GM19438 (cell line): Measurements from ENCODE around the gene PNPLA7.
"Not testable (repeated sequence)": the region's sequence is repeated elsewhere in the genome, so short reads cannot be mapped to it uniquely, and the experiment has no call there.

Experiments used
- ATAC-seq: cut with Tn5 transposase; IDR thresholded peaks from one replicate; pipeline ENCODE4 v1.9.1; 2021; ENCODE audit warnings: low read depth; ENCODE audit not compliant: unreplicated experiment

PNPLA7 gene

GRCh38 chr9:137516144-137516917, 33.9 kb downstream of the PNPLA7 start:
- no peak for ATAC-seq

DNA sequence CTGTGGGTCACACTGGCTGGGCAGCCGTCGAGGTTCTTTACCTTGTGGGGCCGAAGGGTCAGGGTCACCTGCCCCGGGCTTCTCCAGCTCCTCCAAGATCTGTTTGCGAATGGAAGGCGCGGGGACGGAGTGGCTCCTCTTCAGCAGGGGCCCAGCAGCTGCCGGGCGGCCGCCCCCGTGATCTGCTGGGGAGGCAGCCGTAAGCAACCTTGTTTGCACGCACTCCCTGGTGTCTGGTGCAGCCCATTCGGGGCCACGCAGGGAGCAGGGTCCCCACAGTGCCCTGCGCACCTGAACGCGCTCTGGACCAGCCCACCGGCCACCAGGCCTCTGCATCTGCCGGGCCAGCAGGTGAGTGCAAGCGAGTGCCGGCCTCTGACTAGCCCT, 34.9 kb downstream of the PNPLA7 start:
- ATAC-seq, result no peak

GRCh38 chr9:137514691-137515337, 35.4 kb downstream of the PNPLA7 start:
- no peak for ATAC-seq

DNA sequence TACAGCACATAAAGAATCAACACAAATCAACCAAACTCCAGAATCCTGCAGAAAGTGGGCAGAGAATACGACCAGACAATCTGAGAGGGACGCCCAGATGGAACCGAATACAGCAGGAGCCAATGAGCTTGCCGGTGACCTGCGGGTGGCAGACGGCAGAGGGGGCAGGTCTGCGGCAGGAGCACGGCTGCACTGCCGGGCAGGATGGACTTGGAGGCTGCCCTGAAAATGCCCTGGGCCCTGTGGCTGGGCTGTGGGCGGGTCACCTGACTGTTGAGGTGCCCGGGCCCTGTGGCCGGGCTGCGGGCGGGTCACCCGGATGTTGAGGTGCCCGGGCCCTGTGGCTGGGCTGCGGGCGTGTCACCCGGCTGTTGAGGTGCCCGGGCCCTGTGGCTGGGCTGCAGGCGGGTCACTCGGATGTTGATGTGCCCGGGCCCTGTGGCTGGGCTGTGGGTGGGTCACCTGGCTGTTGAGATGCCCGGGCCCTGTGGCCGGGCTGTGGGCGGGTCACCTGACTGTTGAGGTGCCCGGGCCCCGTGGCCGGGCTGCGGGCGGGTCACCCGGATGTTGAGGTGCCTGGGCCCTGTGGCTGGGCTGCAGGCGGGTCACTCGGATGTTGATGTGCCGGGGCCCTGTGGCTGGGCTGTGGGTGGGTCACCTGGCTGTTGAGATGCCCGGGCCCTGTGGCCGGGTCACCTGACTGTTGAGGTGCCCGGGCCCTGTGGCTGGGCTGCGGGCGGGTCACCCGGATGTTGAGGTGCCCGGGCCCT, 36.2 kb downstream of the PNPLA7 start:
- not testable (repeated sequence) for ATAC-seq

DNA sequence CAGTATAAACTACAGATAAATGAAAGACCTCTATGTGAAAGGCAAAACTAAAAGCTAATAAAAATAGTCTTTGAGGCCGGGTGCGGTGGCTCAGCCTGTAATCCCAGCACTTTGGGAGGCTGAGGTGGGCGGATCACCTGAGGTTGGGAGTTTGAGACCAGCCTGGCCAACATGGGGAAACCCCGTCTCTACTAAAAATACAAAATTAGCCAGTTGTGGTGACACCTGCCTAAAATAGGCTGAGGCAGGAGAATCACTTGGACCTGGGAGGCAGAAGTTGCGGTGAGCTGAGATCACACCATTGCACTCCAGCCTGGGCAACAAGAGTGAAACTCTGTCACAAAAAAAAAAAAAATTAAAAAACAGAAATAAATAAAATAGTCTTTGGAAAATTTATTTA, 37.1 kb downstream of the PNPLA7 start:
- not testable (repeated sequence) for ATAC-seq

DNA sequence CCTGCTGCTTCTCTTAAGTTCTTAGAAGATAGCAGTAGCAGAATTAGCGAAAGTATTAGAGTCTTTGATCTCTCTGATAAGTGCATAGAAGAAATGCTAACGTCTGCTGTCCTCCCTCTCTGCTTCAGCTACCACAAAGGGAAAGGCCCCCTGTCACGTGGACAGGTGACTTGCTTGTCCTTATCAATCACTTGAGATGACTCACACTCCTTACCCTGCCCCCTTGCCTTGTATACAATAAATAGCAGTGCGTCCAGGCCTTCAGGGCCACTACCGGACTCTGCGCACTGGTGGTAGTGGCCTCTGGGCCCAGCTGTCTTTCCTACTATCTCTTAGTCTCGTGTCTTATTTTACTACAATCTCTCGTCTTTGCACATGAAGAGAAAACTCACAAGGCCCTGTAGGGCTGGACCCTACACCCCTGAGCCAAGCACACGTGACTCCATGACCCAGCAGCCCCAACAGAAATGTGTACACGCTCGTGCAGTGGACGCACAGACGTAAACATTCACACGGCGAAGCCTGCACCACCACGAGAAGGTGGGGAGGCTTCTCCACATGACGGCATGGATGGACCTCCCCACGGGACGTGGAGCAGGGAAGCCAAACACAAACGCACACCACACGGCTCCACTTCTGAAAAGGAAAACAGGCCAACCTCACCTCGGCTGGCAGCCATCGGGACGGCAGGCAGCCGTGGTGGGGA, 38.3 kb downstream of the PNPLA7 start:
- ATAC-seq, result no peak

DNA sequence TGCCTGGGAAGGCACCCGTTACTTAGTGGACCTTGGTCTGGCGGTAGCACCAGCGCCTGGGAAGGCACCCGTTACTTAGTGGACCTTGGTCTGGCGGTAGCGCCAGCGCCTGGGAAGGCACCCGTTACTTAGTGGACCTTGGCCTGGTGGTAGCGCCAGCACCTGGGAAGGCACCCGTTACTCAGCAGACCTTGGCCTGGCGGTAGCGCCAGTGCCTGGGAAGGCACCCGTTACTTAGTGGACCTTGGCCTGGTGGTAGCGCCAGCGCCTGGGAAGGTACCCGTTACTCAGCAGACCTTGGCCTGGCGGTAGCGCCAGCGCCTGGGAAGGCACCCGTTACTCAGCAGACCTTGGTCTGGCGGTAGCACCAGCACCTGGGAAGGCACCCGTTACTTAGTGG, 39.1 kb downstream of the PNPLA7 start:
- ATAC-seq, result not testable (repeated sequence)

DNA sequence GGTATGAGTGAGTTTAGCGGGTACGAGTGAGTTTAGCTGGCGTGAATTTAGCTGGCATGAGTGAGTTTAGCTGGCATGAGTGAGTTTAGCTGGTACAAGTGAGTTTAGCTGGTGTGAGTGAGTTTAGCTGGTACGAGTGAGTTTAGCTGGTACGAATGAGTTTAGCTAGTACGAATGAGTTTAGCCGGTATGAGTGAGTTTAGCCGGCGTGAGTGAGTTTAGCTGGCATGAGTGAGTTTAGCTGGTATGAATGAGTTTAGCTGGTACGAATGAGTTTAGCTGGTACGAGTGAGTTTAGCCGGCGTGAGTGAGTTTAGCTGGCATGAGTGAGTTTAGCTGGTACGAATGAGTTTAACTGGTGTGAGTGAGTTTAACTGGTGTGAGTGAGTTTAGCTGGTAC, 41.0 kb downstream of the PNPLA7 start:
- no peak for ATAC-seq

GRCh38 chr9:137506702-137507171, 43.5 kb downstream of the PNPLA7 start:
- no peak for ATAC-seq

- no peak for ATAC-seq
Measured at GRCh38 chr9:137506274-137506673, 43.9 kb downstream of the PNPLA7 start.

GRCh38 chr9:137505421-137506140, 44.6 kb downstream of the PNPLA7 start:
- ATAC-seq, result no peak

DNA sequence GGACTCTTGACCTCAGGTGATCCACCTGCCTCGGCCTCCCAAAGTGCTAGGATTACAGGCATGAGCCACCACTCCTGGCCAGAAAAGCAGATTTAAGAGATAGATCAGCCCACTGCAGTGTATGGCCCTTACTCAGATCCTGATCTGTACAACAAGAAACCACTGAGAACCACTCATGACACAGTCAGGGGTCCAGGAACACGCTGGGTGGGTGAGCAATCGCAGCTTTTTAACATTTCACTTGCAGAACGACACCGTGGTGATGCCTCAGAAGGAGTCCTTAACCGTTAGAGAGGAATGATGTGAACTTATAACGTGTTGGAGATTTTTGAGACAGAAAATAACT, 45.8 kb downstream of the PNPLA7 start:
- ATAC-seq, result no peak

DNA sequence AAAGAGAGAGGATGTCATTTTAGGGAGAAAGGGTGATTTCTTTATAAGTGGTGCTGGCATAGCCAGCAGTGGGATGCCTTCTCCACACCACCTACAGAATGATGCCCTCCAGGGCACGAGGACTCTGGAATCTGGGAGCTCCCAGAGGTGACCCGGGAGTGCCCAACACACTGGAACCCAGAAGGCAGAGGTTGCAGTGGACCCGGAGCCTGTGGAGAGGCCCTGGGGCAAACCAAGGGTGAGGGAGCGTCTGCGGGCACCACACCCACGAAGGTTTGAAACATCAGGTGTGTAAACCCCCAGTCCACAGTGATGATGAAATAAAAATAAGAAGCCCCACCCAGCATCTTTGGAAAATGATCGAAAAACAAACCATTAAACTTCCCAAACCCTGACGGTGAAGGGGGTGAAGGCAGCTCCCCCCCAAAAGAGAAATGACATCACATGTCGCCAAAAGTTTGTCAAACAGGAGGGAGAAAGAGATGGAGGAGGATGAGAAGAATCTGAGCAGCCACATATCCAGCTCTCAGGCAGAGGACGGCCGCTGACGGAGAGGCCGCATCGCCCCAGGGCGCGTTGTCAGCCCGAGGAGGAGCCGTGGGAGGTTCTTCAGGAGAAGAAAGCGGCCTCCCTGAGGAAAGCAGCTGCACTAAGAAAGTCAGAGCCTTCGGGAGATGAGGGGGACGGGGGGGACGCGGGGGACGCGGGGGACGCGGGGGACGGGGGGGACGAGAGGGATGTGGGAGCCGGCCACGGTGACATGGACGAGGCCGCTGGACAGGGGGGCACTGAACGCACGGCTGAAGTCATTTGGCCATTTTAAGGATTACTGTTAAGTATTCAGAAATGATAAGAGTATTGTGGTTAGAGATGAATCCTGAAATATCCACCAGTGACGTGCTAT, 47.9 kb downstream of the PNPLA7 start:
- ATAC-seq, result no peak

DNA sequence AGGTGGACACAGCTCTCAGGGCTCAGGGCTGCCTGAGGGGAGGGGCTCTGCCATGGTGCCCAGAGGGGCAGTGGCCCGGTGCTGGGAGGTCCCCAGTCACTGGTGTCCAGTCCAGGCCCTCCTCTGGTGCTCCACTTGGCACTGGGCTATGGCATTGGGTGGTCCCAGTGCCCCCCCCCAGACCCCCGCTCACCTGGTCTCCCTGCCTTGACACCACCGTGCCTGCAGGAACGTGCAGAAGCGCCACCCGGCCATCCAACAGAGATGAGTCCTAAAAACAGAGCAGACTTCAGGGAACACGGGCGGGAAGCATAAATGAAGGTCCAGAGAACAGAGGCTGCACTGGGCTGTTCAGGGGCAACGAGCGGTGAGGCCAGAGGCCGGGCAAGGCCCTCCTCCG, 48.7 kb downstream of the PNPLA7 start:
- ATAC-seq, result no peak

DNA sequence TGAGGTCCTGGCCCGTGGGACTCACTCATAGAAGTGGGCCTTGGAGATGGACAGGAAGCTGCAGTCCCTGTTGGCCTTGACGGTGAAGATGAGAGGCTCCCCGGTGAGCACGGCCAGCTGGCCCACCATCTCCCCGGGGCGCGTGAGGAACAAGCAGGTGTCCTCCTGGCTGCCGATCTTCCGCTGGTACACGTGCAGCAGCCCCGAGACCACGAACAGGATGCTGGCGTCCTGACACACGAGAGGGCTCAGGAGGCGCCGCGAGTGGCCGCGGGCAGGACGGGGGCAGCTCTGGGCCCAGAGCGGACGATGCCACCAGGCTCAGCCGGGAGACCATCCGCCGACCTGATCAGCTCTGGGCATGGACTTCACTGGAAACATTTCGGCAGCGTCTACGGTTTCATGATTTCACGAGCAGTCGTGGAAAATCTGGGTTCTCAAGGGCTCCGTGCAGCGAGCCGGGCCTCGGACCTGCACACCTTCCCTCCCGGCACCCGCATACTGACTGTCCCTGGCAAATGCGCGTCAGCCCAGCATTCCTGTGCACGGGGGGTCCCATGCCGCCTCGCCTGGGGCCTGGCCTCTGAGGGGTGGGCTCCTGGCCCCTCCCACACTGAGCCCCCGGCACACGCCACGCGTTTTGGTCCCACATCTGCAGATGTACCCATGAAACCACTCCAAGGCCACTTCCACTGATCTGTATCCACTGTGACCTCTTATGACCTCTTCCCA, 49.4 kb downstream of the PNPLA7 start:
- no peak for ATAC-seq

DNA sequence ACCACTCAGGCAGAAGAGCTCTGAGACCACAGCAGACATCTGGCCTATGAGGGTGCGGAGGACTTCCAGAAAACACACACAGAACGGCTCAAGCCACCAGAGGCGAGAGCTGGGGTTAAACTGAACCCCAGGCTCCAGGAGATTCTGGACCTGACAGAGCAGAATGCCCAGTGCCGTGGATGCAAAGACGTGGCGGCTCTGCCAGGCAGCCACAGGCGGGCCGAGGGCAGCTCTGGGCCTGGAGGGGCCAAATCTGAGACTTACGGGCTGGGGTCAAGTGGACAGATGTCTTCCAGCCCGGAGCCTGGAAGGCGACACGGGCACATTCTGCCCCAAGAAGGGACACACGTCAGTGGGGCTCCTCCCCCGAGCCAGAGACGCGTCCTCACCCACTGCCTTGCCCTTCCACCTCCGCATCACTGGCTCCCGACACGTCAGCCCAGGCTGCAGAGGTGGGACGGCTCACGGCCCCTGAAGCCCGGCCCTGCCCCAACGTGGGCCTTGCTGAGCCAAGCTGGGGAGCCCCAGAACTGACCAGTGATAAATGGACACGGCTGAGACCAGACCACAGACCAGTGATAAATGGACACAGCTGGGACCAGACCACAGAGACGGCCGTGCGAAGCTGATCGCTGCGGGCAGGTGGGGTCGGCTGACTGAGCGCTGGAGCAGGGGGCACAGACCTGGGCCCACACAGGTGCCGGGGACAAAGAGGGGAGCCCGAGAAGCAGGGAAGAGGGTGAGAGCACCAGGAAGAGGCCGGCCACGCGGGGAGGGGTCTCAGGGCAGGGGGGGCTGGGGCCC, 50.1 kb downstream of the PNPLA7 start:
- ATAC-seq, result no peak

DNA sequence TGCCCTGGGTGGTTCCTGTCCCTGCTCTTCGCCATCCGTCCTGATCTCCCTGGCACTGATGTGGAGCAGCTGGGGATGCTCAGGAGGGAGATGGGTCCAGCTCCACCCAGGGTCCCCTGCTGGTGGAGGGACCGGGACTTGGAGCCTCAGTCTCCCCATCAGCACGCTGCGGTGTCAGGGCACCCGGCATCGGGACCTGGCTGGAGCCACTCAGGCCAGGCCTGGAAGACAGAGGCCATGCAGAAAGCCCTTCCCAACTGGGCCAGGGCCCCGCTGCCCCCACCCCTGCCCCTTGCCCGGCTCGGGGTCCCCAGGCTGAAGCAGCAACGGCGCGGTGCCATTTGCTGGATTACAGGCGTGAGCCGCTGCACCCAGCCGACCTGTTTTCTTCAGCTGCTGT, 50.8 kb downstream of the PNPLA7 start:
- ATAC-seq, result no peak

DNA sequence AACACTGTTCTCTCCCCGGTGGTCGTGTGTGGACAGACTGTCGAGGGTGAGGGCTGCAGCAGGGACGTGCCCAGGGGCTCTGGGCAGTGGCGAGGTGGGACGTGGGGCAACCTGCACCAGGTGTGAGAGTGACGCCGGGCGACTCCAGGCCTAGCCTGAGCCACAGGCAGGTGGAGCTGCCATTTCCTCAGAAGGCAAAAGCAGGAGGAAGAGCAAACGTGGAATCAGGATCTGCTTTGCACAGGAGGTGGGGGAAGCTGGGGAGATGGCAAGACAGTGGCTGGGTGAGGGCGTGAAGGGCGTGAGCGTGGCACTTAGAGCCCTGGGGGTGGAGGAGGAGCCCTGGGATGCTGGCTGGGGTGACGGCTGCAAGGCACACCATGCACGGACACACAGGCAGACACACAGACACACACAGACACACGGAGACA, 51.5 kb downstream of the PNPLA7 start:
- ATAC-seq, result no peak
